Urothelium cell line (cell line): ENCODE measurements around the gene RAP1B.
"Not testable (repeated sequence)": the region's sequence is repeated elsewhere in the genome, so short reads cannot be mapped to it uniquely, and the experiment has no call there.

ENCODE experiments used
- DNase-seq: peaks from one replicate; pipeline ENCODE4 v3.0.0; 2011; ENCODE audit warnings: low spot score, mixed read lengths
- FAIRE-seq: peaks from 2 replicates; lab custom pipeline; 2011; peaks lifted over from hg19 to GRCh38; lab: Jason Lieb, UNC

The RAP1B gene

GRCh38 chr12:68632486-68632885 is 21.8 kb downstream of the RAP1B start:
- no peak for FAIRE-seq
- DNase-seq = no peak

DNA sequence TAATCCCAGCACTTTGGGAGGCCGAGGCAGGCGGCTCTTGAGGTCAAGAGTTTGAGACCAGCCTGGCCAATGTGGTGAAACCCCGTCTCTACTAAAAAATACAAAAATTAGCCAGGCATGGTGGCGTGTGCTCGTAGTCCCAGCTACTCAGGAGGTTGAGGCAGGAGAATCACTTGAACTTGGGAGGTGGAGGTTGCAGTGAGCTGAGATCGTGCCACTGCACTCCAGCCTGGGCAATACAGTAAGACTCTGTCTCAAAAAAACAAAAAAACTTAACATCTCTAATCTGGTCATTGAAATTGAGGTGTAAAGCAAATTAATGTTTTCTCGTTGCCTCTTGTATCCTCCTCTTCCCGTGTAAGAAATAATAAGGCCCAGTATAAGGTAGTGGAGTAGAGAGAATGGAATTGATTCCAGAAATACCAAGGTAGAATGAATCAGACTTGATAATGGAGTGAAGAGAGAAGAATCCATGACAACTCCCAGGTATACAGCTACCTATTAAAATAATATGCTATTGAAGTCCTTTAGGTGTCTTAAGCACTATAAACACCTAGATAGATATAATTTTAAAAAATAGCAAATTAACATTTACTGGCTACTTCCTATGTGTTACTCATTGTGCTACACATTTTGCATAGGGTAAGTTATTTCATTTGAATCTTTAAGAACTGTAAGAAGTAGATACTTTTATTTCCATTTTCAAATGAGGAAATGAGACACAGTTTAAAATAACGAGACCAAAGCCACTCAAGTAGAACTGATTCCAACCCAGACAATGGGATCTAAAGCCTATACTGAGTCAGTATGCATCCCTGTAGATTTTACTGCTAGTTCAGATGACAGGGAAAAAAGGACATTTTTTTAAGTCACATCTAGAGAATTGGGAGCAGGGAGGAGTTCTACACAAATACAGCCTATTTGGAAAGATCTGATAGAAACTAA is 23.2 kb downstream of the RAP1B start:
- DNase-seq (no peak), FAIRE-seq (no peak)

GRCh38 chr12:68636268-68636667 is 25.6 kb downstream of the RAP1B start:
- FAIRE-seq = no peak

GRCh38 chr12:68637439-68637838 is 26.7 kb downstream of the RAP1B start:
- FAIRE-seq, DNase-seq: not testable (repeated sequence)

More at GRCh38 chr12:68636268-68636667, 25.6 kb downstream of the RAP1B start:
- DNase-seq = no peak

GRCh38 chr12:68638171-68638570 is 27.5 kb downstream of the RAP1B start:
- no peak for DNase-seq
- FAIRE-seq = no peak

DNA sequence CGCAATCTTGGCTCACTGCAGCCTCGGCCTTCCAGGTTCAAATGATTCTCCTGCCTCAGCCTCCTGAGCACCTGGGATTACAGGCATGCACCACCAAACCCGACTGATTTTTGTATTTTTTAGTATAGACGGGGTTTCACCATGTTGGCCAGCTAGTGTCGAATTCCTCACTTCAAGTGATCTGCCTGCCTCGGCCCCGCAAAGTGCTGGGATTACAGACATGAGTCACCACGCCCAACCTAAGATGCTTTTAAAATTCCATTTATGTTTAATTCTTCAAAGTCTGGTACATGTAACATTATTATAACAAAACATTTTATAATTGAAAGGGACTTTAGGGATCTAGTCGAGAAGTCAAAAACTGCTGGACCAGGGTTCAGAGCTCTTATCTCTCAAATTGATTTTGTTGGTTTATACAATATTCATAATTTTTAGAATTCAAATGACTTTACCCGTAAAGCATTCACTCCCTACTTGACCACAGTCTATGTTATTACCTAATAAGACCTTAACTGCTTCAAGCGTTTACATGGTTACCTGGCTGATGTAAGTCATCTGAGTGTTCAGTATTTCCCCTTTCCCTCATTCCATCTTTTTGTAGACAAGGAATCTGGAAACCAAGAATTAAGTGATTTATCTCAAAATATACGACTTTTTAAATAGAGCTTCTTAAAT is 28.2 kb downstream of the RAP1B start:
- FAIRE-seq (no peak), DNase-seq (no peak)

DNA sequence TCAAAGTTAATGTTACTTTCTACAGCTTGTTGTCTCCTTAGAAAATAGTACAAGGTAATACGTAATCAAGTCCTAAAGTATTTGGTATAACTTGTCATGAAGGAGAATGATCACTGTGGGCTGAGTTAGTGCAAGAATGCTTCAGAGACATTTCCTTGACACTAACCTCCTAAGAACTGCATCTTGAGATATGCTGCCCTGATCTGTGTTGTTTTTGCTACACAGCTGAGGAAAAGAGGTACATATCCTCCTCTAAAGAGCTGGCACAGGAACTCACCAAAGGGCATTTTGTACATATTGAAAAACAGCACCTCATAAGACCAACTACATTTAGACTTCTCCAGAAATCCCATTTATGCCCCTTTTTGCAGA is 28.7 kb downstream of the RAP1B start:
- DNase-seq (no peak), FAIRE-seq (no peak)

DNA sequence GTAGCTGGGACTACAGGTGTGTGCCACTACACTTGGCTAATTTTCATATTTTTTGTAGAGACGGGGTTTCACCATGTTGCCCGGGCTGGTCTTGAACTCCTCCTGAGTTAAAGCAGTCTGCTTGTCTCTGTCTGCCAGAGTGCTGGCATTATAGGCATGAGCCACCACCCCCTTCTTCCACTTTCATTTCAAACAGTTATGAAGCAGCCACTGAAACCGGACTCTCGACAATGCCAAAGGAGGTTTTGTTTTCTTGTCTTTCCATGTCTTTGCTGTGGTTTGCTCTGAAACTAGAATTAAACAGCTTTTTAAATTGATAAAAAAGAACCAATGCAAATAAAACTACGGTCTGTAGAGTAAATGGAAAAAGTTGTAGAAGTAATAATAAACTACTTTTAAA is 30.4 kb downstream of the RAP1B start:
- FAIRE-seq = no peak
- no peak for DNase-seq

DNA sequence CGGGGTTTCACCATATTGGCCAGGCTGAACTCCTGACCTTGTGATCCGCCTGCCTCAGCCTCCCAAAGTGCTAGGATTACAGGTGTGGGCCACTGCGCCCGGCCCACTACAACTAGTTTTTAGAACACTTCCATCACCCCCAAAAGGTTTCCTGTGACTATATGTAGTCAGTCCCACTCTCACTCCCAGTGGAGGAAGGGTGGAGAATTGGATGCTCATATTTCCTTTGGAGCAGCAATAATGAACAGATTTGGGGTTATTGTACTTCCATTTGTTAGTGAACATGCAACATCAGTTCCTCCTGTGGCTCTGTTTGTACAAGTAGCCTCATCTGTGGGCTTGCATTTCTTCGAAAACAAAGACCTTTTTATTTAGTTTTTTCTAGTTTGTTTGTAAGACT is 35.8 kb downstream of the RAP1B start:
- DNase-seq (no peak), FAIRE-seq (no peak)

DNA sequence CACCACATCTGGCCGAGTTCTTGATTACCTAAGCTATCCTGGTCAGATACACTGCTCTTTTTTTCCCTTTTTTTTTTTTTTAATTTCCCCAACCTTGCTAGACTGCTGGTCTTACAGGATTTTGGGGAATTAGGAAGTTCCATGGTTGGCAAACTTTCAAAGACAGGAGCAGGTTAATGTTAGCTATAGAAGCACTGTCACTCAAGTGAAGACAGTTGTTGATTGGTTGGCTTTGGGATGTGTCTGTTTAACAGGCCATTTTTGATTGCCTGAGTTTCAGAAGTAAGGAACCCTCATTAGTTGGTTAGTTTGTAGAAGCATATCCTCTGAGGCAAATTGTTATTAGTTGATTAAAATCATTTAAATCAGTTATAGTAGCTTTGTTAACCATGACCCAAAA is 36.8 kb downstream of the RAP1B start:
- DNase-seq (no peak), FAIRE-seq (no peak)

DNA sequence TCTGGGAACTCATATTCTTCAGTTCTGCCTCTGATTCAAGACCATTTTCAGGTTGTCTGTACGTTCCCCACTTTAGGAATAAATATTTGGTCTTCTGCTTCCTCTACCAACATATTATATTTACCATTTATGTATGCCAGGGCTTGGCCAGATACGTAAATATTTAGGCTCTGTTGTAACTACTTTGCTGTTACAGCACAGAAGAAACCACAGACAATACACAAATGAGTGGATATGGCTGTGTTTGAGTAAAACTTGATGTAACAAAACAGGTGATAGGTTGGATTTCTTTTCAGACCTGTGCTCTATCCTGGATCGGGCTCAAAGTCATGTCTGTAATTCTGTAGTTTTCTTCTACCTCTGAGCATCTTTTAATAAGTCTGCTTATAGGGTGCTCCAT is 37.5 kb downstream of the RAP1B start:
- DNase-seq = no peak
- no peak for FAIRE-seq

GRCh38 chr12:68665016-68665569 is 54.4 kb downstream of the RAP1B start:
- FAIRE-seq (no peak), DNase-seq (no peak)

GRCh38 chr12:68667291-68667690 is 56.6 kb downstream of the RAP1B start:
- DNase-seq = no peak
- no peak for FAIRE-seq

GRCh38 chr12:68667896-68668295 is 57.2 kb downstream of the RAP1B start:
- FAIRE-seq = no peak
- no peak for DNase-seq

GRCh38 chr12:68671179-68671578 is 60.5 kb downstream of the RAP1B start:
- DNase-seq = no peak
- no peak for FAIRE-seq

DNA sequence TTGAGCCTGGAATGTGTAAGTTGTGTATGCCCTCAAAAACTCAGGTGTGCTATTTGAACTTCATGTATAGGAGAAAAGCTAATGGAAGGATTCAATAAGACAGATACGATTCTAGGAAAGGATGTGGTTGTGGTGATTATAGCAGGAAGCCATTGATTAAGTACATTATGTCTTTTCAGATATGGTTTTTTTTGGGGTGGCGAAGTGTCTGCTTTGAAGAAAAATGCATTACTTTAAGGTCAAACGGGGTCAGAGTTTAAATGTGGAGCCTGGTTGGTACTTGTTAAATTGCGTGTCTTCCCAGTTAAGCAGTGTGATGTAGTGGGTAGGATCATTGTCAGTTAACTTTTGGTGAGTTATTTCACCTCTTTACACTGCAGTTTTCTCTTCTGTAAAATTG is 63.1 kb downstream of the RAP1B start:
- DNase-seq (no peak), FAIRE-seq (no peak)

- no peak for FAIRE-seq
- no peak for DNase-seq
Measured at GRCh38 chr12:68674376-68674775, 63.7 kb downstream of the RAP1B start.

DNA sequence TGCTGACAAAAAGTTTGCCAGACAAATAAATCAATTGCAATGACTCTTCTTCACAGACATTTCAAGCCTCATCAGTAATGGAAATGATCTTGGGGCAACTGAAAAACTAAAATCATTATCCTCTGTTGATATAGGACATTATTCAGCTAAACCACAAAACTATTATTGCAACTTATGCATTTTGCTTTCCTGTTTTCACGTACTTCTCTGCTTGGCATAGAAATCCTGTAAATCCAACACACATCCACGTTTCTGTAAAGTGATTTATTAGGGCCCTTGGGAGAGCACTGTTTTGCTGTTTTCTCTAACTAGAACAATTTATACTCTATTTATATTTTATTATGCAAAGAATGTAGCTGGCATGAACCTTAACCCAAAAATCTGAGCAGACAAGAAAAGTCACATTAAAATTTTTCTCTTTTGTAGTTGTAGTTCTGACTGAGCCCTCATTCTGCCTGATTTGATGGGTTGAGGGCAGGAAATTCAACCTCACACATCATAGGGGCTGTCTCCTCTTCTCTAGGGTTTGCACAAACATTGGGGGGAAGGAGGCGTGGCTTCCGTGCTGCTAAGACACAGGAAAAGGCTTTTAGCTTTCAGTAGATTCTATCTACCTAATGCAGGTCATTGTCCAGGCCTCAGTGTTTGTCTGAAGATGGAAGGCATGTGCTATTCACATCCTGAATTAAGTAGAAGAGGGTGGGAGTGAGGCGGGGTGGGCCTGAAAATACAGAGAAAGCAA is 64.6 kb downstream of the RAP1B start:
- DNase-seq = no peak
- FAIRE-seq = no peak

- FAIRE-seq, DNase-seq: not testable (repeated sequence)
Measured at GRCh38 chr12:68676854-68677253, 66.2 kb downstream of the RAP1B start.

- no peak for DNase-seq
- FAIRE-seq = no peak
Measured at GRCh38 chr12:68686262-68686594, 75.5 kb downstream of the RAP1B start.
